Activated CD4-positive, alpha-beta memory T cell treated with anti-CD3 and anti-CD28 coated beads, Interleukin-2, amount 10 ng/mL, durations not matched to agents 7 days and 5 days (primary cell): ENCODE measurements around the gene CD2. TPM values are rescaled to one million over a fixed set of nuclear protein-coding genes. Genes with fewer than 3 reads are reported as not detected.

Experiments used
- CTCF ChIA-PET: fragments of 350-600 bp; sonication (Branson Sonifier 250); formaldehyde crosslinking; loops from one replicate; lab custom pipeline; 2021; ENCODE audit warnings: antibody characterized with exemption, inconsistent platforms; lab: Charles Lee
- POLR2A ChIA-PET: fragments of 350-600 bp; sonication (Branson Sonifier 250); formaldehyde crosslinking; loops from one replicate; lab custom pipeline; 2021; ENCODE audit warnings: antibody characterized with exemption; lab: Charles Lee
- DNase-seq: peaks from one replicate; pipeline ENCODE4 v3.0.0-alpha.2; 2020
- H3K27ac Mint-ChIP-seq: one replicate; pipeline ENCODE4 v1.8.0; 2021; ENCODE audit warnings: mild to moderate bottlenecking, mixed read lengths
- H3K27me3 Mint-ChIP-seq: one replicate; pipeline ENCODE4 v1.8.0; 2021; ENCODE audit warnings: mixed read lengths
- H3K36me3 Mint-ChIP-seq: one replicate; pipeline ENCODE4 v1.8.0; 2021; ENCODE audit warnings: low read depth, mixed read lengths
- H3K4me1 Mint-ChIP-seq: one replicate; pipeline ENCODE4 v1.8.0; 2021; ENCODE audit warnings: mixed read lengths
- H3K4me3 Mint-ChIP-seq: one replicate; pipeline ENCODE4 v1.8.0; 2021; ENCODE audit warnings: mild to moderate bottlenecking, mixed read lengths
- H3K9me3 Mint-ChIP-seq: one replicate; pipeline ENCODE4 v1.8.0; 2021; ENCODE audit warnings: mixed read lengths
- total RNA-seq, 2 experiments: library from RNA; stranded (reverse); gene quantifications; one replicate each; pipeline ENCODE4 v1.2.3, GENCODE V29; 2021

The CD2 gene
- total RNA-seq, 2 experiments from 2014 or later, result 329 to 340 TPM

DNA sequence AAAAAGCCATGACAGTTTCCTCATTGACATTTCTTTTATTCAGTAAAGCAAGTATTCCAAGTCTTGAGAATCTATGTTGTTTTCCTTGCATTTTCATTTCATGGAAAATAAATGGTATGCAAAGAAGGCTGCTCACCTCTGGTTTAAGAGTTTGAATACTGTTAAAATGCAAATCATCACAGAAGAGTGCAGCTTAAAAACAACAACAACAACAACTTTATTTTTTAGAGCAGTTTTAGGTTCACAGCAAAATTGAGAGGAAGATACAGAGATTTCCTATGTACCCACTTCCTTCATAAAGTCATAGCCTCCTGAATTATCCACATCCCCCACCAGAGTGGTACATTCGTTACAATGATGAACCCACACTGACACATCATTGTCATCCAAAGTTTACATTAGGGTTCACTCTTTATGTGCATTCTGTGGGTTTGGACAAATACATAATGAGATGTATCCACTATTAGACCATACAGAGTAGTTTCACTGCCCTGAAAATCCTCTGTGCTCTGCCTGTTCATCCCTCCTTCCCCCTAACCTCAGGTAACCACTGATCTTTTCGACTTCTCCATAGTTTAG is 39.2 kb downstream of the CD2 start:
- peaks cover 70% of the 10 kb centered on the region for H3K4me1 Mint-ChIP-seq
- no peak overlapping the region for H3K4me3 Mint-ChIP-seq
- peaks cover 22% of the 10 kb centered on the region for H3K36me3 Mint-ChIP-seq
- H3K9me3 Mint-ChIP-seq, result peaks cover 7% of the 10 kb centered on the region
- no peak overlapping the region for H3K27ac Mint-ChIP-seq
- ChIA-PET CTCF (interaction anchor here (1.0 to 2.3 kb wide), 5 partner anchors 11 to 55 kb away, joined by 3 to 7 read pairs (median 3); no protein-coding TSS in a partner anchor), POLR2A (interaction anchor here (0.8 to 28.6 kb wide), 3 partner anchors 8 to 24 kb away, joined by 3 to 1051 read pairs (median 3); no protein-coding TSS in a partner anchor)
- no peak for DNase-seq
- no peaks in the 10 kb centered on the region for H3K27me3 Mint-ChIP-seq

DNA sequence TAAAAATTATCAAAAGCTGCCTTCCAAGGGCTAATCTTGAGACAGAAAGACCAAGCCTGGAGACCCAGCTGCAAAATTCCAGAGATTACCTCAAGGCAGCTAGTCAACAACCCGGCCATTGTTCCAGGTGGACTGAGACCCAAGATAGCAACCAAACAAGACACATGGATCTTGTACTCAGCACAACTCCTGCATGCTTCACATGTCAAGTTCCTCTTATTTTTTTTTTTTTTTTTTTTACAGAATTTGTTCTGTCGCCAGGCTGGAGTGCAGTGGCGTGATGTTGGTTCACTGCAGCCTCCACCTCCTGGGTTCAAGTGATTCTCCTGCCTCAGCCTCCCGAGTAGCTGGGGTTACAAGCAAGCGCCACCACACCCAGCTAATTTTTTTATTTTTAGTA is 40.1 kb downstream of the CD2 start:
- ChIA-PET CTCF (interaction anchor here (1.2 to 2.3 kb wide), 3 partner anchors 25 to 56 kb away, joined by 3 to 7 read pairs (median 3); no protein-coding TSS in a partner anchor), POLR2A (interaction anchor here (0.9 to 28.6 kb wide), 4 partner anchors 10 to 35 kb away, joined by 3 to 1051 read pairs (median 6); no protein-coding TSS in a partner anchor)
- Mint-ChIP-seq H3K36me3 (peaks cover 22% of the 10 kb centered on the region), H3K27me3 (no peaks in the 10 kb centered on the region), H3K27ac (no peak overlapping the region), H3K9me3 (peaks cover 7% of the 10 kb centered on the region), H3K4me1 (peaks cover 72% of the 10 kb centered on the region), H3K4me3 (no peak overlapping the region)
- DNase-seq, result no peak

DNA sequence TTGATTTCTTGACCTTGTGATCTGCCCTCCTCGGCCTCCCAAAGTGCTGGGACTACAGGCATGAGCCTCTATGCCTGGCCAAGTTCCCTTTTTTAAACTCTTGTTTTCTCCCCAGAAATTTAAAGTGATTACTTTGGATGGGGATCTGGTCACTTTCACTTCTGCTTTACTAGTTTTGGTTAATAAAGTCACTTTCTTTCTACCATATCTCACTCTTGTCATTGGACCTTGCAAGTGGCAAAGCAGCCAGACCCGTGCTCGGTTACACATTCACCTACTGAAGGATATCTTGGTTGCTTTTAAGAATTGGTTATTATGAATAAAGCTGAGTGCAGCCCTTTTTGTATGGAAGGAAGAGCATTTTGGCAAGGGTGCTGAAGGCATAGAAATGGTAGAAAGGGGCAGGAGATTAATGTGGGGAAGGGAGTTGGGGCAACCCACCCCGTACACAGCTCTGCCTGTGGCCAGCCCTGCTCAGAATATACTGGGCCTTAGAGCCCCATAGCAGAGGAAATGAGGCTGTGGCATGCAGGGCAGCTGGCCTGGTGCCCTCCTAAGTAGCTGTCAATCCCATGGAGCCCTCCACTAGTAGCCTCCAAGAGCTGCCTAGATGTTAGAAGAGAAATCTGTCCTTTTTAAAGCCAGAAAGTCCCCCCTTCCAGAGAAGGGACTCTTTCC is 40.7 kb downstream of the CD2 start:
- Mint-ChIP-seq H3K4me1 (peaks cover 74% of the 10 kb centered on the region), H3K27me3 (no peaks in the 10 kb centered on the region), H3K9me3 (peaks cover 5% of the 10 kb centered on the region), H3K36me3 (peaks cover 19% of the 10 kb centered on the region), H3K27ac (no peak overlapping the region), H3K4me3 (no peak overlapping the region)
- ChIA-PET POLR2A (interaction anchor here (0.7 to 28.6 kb wide), 5 partner anchors 9 to 36 kb away, joined by 3 to 1051 read pairs (median 3); no protein-coding TSS in a partner anchor), CTCF (interaction anchor here (0.6 to 2.3 kb wide), 5 partner anchors 25 to 70 kb away, joined by 3 to 7 read pairs (median 5); no protein-coding TSS in a partner anchor)
- no peak for DNase-seq

DNA sequence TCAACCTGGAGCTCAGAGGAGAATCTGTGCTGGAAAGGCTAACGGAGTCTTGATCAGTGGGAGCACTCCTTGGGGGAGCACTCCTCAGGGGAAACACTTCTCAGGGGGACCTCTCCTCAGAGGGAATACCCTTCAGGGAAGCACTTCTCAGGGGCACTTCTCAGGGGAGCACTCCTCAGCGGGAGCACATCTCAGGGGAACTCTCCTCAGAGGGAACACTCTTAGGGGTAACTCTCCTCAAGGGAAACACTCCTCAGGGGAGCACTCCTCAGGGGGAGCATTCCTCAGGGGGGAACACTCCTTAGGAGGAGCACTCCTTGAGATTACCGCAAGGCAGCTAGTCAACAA is 41.2 kb downstream of the CD2 start:
- peaks cover 3% of the 10 kb centered on the region for H3K9me3 Mint-ChIP-seq
- H3K4me3 Mint-ChIP-seq, result no peak overlapping the region
- ChIA-PET POLR2A (interaction anchor here (0.7 to 28.6 kb wide), 4 partner anchors 9 to 26 kb away, joined by 3 to 1051 read pairs (median 6); no protein-coding TSS in a partner anchor), CTCF (interaction anchor here (0.6 to 2.3 kb wide), 3 partner anchors 26 to 70 kb away, joined by 5 to 7 read pairs (median 6); no protein-coding TSS in a partner anchor)
- peaks cover 21% of the 10 kb centered on the region for H3K36me3 Mint-ChIP-seq
- H3K27me3 Mint-ChIP-seq, result no peaks in the 10 kb centered on the region
- no peak overlapping the region for H3K27ac Mint-ChIP-seq
- peaks cover 74% of the 10 kb centered on the region for H3K4me1 Mint-ChIP-seq
- DNase-seq, result no peak

DNA sequence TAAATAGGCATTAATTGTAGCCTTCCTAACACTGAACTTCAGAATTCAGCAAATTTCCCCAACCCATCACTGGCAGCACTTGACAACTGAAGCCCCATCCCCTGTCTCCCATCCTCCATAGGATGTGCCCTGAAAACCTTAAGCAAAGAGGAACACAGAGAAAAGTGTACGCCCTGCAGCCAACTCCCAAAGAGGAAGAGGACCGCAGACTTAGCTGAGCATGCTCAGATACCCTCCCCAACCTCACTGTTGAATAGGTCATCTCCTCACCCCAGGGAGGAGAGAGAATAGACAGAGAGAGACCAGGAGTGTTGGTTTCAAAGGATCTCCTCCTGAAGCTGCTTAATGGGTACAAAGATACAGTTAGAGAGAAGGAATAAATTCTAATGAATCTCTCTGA is 50.5 kb downstream of the CD2 start:
- peak overlapping the region; percentile 79 for H3K4me3 Mint-ChIP-seq
- peaks cover 87% of the 10 kb centered on the region for H3K4me1 Mint-ChIP-seq
- H3K9me3 Mint-ChIP-seq, result no peaks in the 10 kb centered on the region
- H3K36me3 Mint-ChIP-seq, result peaks cover 3% of the 10 kb centered on the region
- peak; percentile 45 for DNase-seq
- peak overlapping the region; percentile 95 for H3K27ac Mint-ChIP-seq
- no peaks in the 10 kb centered on the region for H3K27me3 Mint-ChIP-seq
- ChIA-PET POLR2A (interaction anchor here (0.9 to 28.6 kb wide), 10 partner anchors 9 to 254 kb away, joined by 3 to 1051 read pairs (median 45); partner anchors contain the start of genes CD2, CD58 and TTF2), CTCF (interaction anchor here (0.6 to 8.1 kb wide), 6 partner anchors 12 to 67 kb away, joined by 4 to 139 read pairs (median 12); partner anchors contain the start of gene CD2)

DNA sequence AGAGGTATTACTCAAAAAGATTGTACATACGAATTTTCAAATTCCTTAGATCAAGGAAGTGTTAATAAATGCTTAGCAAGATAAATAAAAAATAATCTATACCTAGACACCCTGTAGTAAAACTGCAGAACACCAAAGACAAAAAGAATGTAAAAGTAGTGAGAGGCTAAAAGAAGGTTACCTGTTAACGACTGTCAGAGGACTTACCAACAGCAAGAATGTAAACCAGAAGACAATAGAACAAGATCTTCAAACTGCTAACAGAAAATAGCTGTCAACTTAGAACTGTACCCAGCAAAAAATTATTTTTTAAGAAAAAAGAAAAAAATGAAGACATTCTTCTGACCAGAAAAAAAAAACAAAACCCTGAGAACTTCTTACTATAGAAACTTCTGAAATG is 51.2 kb downstream of the CD2 start:
- Mint-ChIP-seq H3K4me1 (peaks cover 87% of the 10 kb centered on the region), H3K27ac (peak overlapping the region; percentile 95)

DNA sequence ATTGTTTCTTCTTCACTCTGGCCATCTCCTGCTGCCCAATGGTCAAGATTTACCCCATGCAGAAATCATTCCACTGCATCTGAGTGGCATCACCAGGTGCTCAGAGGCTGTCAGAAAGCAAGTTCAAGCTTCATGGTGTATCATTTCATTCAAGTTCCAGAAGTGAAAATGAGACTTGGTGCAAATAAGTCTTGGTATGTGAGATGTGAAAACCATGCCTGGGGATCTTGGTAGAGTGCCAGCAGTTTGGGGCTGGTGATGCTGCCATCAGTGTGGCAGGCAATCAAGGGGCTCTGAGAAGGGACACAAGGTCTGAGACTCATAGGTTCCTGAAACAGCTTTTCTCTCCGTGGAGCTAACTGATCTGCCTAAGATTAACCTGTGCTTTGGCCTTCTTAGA is 52.0 kb downstream of the CD2 start:
- CTCF ChIA-PET, result interaction anchor here (0.6 to 8.1 kb wide), 6 partner anchors 10 to 72 kb away, joined by 3 to 139 read pairs (median 24); partner anchors contain the start of gene CD2
- H3K4me3 Mint-ChIP-seq, result peak overlapping the region; percentile 79
- peak overlapping the region; percentile 95 for H3K27ac Mint-ChIP-seq
- peak; percentile 65 for DNase-seq
- POLR2A ChIA-PET, result interaction anchor here (0.9 to 28.6 kb wide), 10 partner anchors 8 to 252 kb away, joined by 3 to 1051 read pairs (median 42); partner anchors contain the start of genes CD2 and TTF2
- H3K4me1 Mint-ChIP-seq, result peaks cover 86% of the 10 kb centered on the region
- H3K9me3 Mint-ChIP-seq, result no peaks in the 10 kb centered on the region
- H3K27me3 Mint-ChIP-seq, result no peaks in the 10 kb centered on the region
- peaks cover 4% of the 10 kb centered on the region for H3K36me3 Mint-ChIP-seq

More for the DNA sequence above, 51.2 kb downstream of the CD2 start:
- Mint-ChIP-seq H3K4me3 (peak overlapping the region; percentile 79), H3K9me3 (no peaks in the 10 kb centered on the region), H3K36me3 (peaks cover under 1% of the 10 kb centered on the region), H3K27me3 (no peaks in the 10 kb centered on the region)
- ChIA-PET POLR2A (interaction anchor here (1.8 to 28.6 kb wide), 8 partner anchors 10 to 253 kb away, joined by 7 to 1051 read pairs (median 78); partner anchors contain the start of genes CD2 and TTF2), CTCF (interaction anchor here (0.6 to 8.1 kb wide), 5 partner anchors 11 to 67 kb away, joined by 4 to 139 read pairs (median 12); partner anchors contain the start of gene CD2)
- no peak for DNase-seq

DNA sequence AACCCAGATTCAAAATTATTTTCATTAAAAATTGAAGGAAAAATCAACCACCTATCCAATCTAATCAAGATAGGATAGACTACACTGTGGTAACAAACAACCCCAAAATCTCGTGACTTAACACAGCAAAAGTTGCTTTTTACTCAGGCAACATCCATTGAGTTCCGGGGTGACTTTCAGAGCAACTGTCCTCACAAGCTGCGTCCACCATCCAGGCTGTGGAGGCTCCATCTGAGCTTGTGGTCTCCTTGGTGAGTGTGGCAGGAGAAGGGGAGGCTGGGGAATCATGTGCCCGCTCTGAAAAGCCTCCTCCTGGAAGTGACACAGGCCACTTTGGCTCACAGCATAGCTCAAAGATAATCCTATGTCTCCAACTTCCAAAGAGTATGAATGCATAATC is 52.4 kb downstream of the CD2 start:
- CTCF ChIA-PET, result interaction anchor here (0.6 to 8.1 kb wide), 6 partner anchors 10 to 72 kb away, joined by 3 to 139 read pairs (median 24); partner anchors contain the start of gene CD2
- Mint-ChIP-seq H3K27me3 (no peaks in the 10 kb centered on the region), H3K27ac (peak overlapping the region; percentile 95), H3K9me3 (peaks cover 2% of the 10 kb centered on the region), H3K4me1 (peaks cover 86% of the 10 kb centered on the region), H3K36me3 (peaks cover 9% of the 10 kb centered on the region), H3K4me3 (peak overlapping the region; percentile 79)
- POLR2A ChIA-PET, result interaction anchor here (0.9 to 28.6 kb wide), 10 partner anchors 9 to 252 kb away, joined by 3 to 1051 read pairs (median 42); partner anchors contain the start of genes CD2 and TTF2
- DNase-seq, result no peak

DNA sequence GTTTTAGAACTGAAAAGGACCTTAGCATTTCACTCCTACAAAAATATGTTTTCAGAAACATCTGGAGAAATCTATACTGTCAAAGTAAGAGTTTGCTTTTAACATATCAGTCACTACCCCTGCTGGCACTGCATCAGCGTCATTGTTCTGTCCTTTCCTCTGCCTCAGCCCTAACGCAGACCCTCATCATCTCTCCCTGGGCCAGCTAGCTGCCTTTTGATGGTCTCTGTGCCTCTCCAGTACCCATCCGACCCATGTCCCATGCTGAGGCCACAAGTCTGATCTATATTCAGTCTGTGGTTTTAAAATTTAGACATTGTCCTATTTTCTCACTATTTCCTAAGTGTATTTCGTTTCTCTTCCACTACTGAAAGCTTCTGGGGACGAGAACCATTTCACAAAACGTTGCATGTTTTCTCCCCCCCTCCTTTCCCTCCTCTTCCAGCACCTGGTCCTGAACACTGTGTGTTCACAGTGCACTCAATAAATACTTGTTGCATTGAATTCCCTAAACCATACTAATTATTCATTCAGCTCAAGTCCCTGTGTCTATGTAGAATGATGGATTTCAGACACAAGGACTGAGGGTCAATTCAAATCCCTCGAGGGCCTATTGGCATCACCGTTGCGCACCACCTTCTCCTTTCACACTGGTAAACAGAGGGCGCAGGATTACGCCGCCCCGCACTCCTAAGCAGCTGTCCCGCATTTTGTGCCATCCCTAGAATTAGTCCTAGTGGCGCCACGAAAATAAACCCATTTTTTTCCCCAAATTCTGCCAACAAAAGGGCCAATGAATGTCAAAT is 53.4 kb downstream of the CD2 start:
- H3K9me3 Mint-ChIP-seq, result peaks cover 12% of the 10 kb centered on the region
- peak; percentile 44 for DNase-seq
- ChIA-PET CTCF (interaction anchor here (0.8 to 8.1 kb wide), 5 partner anchors 9 to 69 kb away, joined by 3 to 139 read pairs (median 37); partner anchors contain the start of gene CD2), POLR2A (interaction anchor here (1.5 to 28.6 kb wide), 8 partner anchors 8 to 251 kb away, joined by 5 to 1051 read pairs (median 78); partner anchors contain the start of genes CD2 and TTF2)
- peak overlapping the region; percentile 95 for H3K27ac Mint-ChIP-seq
- H3K27me3 Mint-ChIP-seq, result no peaks in the 10 kb centered on the region
- peak overlapping the region; percentile 79 for H3K4me3 Mint-ChIP-seq
- H3K36me3 Mint-ChIP-seq, result peaks cover 18% of the 10 kb centered on the region
- H3K4me1 Mint-ChIP-seq, result peaks cover 85% of the 10 kb centered on the region

DNA sequence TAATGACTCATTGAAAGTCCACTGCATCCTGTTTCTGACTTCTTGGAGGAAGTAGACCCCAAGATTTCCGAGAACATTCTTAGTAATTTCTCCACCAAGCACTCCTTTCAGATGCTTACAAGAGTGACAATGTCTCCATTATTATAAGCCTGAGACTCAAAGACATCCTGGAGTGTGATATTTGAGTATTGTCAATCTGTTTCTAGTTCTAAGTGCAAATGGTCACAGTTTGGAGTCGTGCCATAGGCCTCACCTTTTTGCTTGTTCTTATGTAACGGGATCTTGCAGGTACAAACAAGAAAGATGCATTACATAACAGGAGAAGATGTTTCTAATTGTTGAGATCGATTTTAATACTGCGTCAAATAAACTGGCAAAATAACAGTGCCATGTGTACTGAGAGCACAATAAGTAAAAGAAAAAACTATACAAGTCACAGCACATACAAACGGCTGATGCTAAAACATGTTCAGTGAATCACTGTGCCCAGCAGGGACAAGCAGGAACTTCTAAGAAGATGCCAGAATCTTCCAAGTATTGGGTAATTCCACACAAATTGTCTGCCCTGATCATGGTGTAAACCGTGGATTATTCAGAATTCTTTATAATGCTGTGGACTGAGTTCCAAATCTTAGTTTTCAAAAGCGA is 54.1 kb downstream of the CD2 start:
- H3K27me3 Mint-ChIP-seq, result no peaks in the 10 kb centered on the region
- CTCF ChIA-PET, result interaction anchor here (1.1 to 8.1 kb wide), 6 partner anchors 8 to 83 kb away, joined by 4 to 139 read pairs (median 24); partner anchors contain the start of gene CD2

More for the DNA sequence above, 54.1 kb downstream of the CD2 start:
- peak overlapping the region; percentile 79 for H3K4me3 Mint-ChIP-seq
- POLR2A ChIA-PET, result interaction anchor here (0.9 to 28.6 kb wide), 12 partner anchors 7 to 250 kb away, joined by 3 to 1051 read pairs (median 22); partner anchors contain the start of genes CD2 and TTF2
- H3K36me3 Mint-ChIP-seq, result peaks cover 25% of the 10 kb centered on the region
- peak overlapping the region; percentile 95 for H3K27ac Mint-ChIP-seq
- DNase-seq, result no peak
- peaks cover 83% of the 10 kb centered on the region for H3K4me1 Mint-ChIP-seq
- H3K9me3 Mint-ChIP-seq, result peaks cover 17% of the 10 kb centered on the region
